Mesendoderm (in vitro differentiated cells): ENCODE results near the gene TIMP4.

Experiments
- DNase-seq: peaks from one replicate; pipeline ENCODE4 v3.0.0; 2013
- H2AK5ac ChIP-seq: 2 replicates; pipeline ENCODE4 v1.6.1; 2013; ENCODE audit warnings: low read length, inconsistent platforms
- H2BK120ac ChIP-seq: 2 replicates; pipeline ENCODE4 v1.6.1; 2013; ENCODE audit warnings: low read depth, mild to moderate bottlenecking, low read length, moderate library complexity, mixed read lengths
- H2BK15ac ChIP-seq: replicated peaks from 2 replicates; pipeline ENCODE4 v1.6.1; 2013; ENCODE audit warnings: low read depth, mild to moderate bottlenecking, moderate library complexity
- H2BK5ac ChIP-seq: 2 replicates; pipeline ENCODE4 v1.6.1; 2013; ENCODE audit warnings: low read length, inconsistent platforms
- H3K18ac ChIP-seq: 2 replicates; pipeline ENCODE4 v1.6.1; 2013; ENCODE audit warnings: mild to moderate bottlenecking, low read length, mixed read lengths
- H3K23ac ChIP-seq: one replicate; pipeline ENCODE4 v1.6.1; 2013; ENCODE audit warnings: low read length
- H3K27ac ChIP-seq: 2 replicates; pipeline ENCODE4 v1.5.1; 2013; ENCODE audit warnings: low read depth, mild to moderate bottlenecking, inconsistent platforms, low read length, moderate library complexity
- H3K27me3 ChIP-seq: 2 replicates; pipeline ENCODE4 v1.6.1; 2013; ENCODE audit warnings: low read length, control low read depth, mild to moderate bottlenecking, inconsistent platforms; ENCODE audit not compliant: insufficient read depth, poor library complexity
- H3K36me3 ChIP-seq: 2 replicates; pipeline ENCODE4 v1.6.1; 2013; ENCODE audit warnings: low read length, inconsistent platforms; ENCODE audit not compliant: control insufficient read depth, insufficient read depth
- H3K4ac ChIP-seq: one replicate; pipeline ENCODE4 v1.6.1; 2013; ENCODE audit warnings: low read depth, mild to moderate bottlenecking, low read length, moderate library complexity
- H3K4me1 ChIP-seq: 2 replicates; pipeline ENCODE4 v1.6.1; 2013; ENCODE audit warnings: low read depth, low read length, inconsistent platforms; ENCODE audit not compliant: control insufficient read depth
- H3K4me2 ChIP-seq: 2 replicates; pipeline ENCODE4 v1.6.1; 2013; ENCODE audit warnings: low read length
- H3K4me3 ChIP-seq: 2 replicates; pipeline ENCODE4 v1.5.1; 2013; ENCODE audit warnings: mild to moderate bottlenecking, low read length
- H3K56ac ChIP-seq: one replicate; pipeline ENCODE4 v1.6.1; 2013; ENCODE audit warnings: low read length
- H3K79me1 ChIP-seq: 2 replicates; pipeline ENCODE4 v1.6.1; 2013; ENCODE audit warnings: low read length, inconsistent platforms
- H3K79me2 ChIP-seq: 2 replicates; pipeline ENCODE4 v1.6.1; 2013; ENCODE audit warnings: mild to moderate bottlenecking, low read length; ENCODE audit not compliant: control insufficient read depth, insufficient read depth
- H3K9ac ChIP-seq: 2 replicates; pipeline ENCODE4 v1.6.1; 2013; ENCODE audit warnings: low read length, inconsistent platforms
- H4K5ac ChIP-seq: one replicate; pipeline ENCODE4 v1.6.1; 2013; ENCODE audit warnings: low read length
- H4K8ac ChIP-seq: one replicate; pipeline ENCODE4 v1.6.1; 2013; ENCODE audit warnings: low read depth, mild to moderate bottlenecking, control low read depth, low read length, moderate library complexity
- WGBS: extraction: QIAGEN DNeasy Blood & Tissue Kit; methylation state at CpG from one replicate; pipeline ENCODE4 v1.1.7; 2013; ENCODE audit warnings: low lambda C conversion rate, missing lambda C conversion rate; ENCODE audit not compliant: insufficient coverage; ENCODE audit errors: extremely low coverage; 5-methylcytosine and 5-hydroxymethylcytosine counted together

The TIMP4 gene

GRCh38 chr3:12121466-12121865 is 37.2 kb downstream of the TIMP4 start:
- H3K36me3 ChIP-seq: no peaks in the 10 kb centered on the region
- no peaks in the 10 kb centered on the region for H3K79me2 ChIP-seq
- H2BK15ac ChIP-seq: no peak overlapping the region
- no peak overlapping the region for H4K8ac ChIP-seq
- no peak for DNase-seq
- H4K5ac ChIP-seq: no peak overlapping the region
- no peak overlapping the region for H3K18ac ChIP-seq
- H3K23ac ChIP-seq: no peak overlapping the region
- H3K4me3 ChIP-seq: no peak overlapping the region
- H2AK5ac ChIP-seq: no peak overlapping the region
- H3K27me3 ChIP-seq: no peaks in the 10 kb centered on the region
- H3K4me1 ChIP-seq: no peaks in the 10 kb centered on the region
- H3K27ac ChIP-seq: no peak overlapping the region
- H3K4ac ChIP-seq: no peak overlapping the region
- no peaks in the 10 kb centered on the region for H3K79me1 ChIP-seq
- no peak overlapping the region for H2BK5ac ChIP-seq
- no peak overlapping the region for H2BK120ac ChIP-seq
- H3K56ac ChIP-seq: no peak overlapping the region
- H3K4me2 ChIP-seq: no peak overlapping the region
- no peak overlapping the region for H3K9ac ChIP-seq

GRCh38 chr3:12120374-12121140 is 38.2 kb downstream of the TIMP4 start:
- Histone ChIP-seq H3K4me2 (no peak overlapping the region), H3K9ac (no peak overlapping the region), H3K27me3 (no peaks in the 10 kb centered on the region), H3K4me3 (no peak overlapping the region), H3K36me3 (no peaks in the 10 kb centered on the region), H4K8ac (no peak overlapping the region), H2AK5ac (no peak overlapping the region), H3K4ac (no peak overlapping the region), H3K18ac (no peak overlapping the region), H3K79me2 (no peaks in the 10 kb centered on the region), H3K79me1 (no peaks in the 10 kb centered on the region), H2BK120ac (no peak overlapping the region), H4K5ac (no peak overlapping the region), H3K4me1 (no peaks in the 10 kb centered on the region), H3K23ac (peak overlapping the region; percentile 25), H3K56ac (no peak overlapping the region), H3K27ac (no peak overlapping the region), H2BK15ac (no peak overlapping the region), H2BK5ac (no peak overlapping the region)
- WGBS: no CpG with 5 or more reads among the region's 5 CpGs
- DNase-seq: no peak

- Histone ChIP-seq H3K56ac (no peak overlapping the region), H3K4me1 (no peaks in the 10 kb centered on the region), H3K9ac (no peak overlapping the region), H3K4me2 (no peak overlapping the region), H3K36me3 (no peaks in the 10 kb centered on the region), H2BK120ac (no peak overlapping the region), H3K79me2 (no peaks in the 10 kb centered on the region), H3K18ac (no peak overlapping the region), H3K23ac (no peak overlapping the region), H3K79me1 (no peaks in the 10 kb centered on the region), H3K27ac (no peak overlapping the region), H2AK5ac (no peak overlapping the region), H4K5ac (no peak overlapping the region), H2BK5ac (no peak overlapping the region), H3K4ac (no peak overlapping the region), H3K4me3 (no peak overlapping the region), H2BK15ac (no peak overlapping the region), H4K8ac (no peak overlapping the region), H3K27me3 (no peaks in the 10 kb centered on the region)
- no peak for DNase-seq
Observed at GRCh38 chr3:12117473-12117872, 41.2 kb downstream of the TIMP4 start.

GRCh38 chr3:12116870-12117269 is 41.8 kb downstream of the TIMP4 start:
- Histone ChIP-seq H3K4me1 (no peaks in the 10 kb centered on the region), H3K18ac (no peak overlapping the region), H4K8ac (no peak overlapping the region), H3K79me2 (no peaks in the 10 kb centered on the region), H3K27me3 (no peaks in the 10 kb centered on the region), H3K23ac (no peak overlapping the region), H3K36me3 (no peaks in the 10 kb centered on the region), H2BK15ac (no peak overlapping the region), H2BK120ac (no peak overlapping the region), H3K9ac (no peak overlapping the region), H3K56ac (no peak overlapping the region), H4K5ac (no peak overlapping the region), H2AK5ac (no peak overlapping the region), H3K4me2 (no peak overlapping the region), H3K27ac (no peak overlapping the region), H2BK5ac (no peak overlapping the region), H3K4ac (no peak overlapping the region), H3K79me1 (no peaks in the 10 kb centered on the region), H3K4me3 (no peak overlapping the region)
- no CpG with 5 or more reads among the region's 4 CpGs for WGBS
- no peak for DNase-seq

GRCh38 chr3:12115849-12116248 is 42.9 kb downstream of the TIMP4 start:
- no peaks in the 10 kb centered on the region for H3K79me1 ChIP-seq
- no CpG with 5 or more reads among the region's 3 CpGs for WGBS

GRCh38 chr3:12115104-12115503 is 43.6 kb downstream of the TIMP4 start:
- no peak overlapping the region for H3K9ac ChIP-seq
- DNase-seq: no peak
- H4K5ac ChIP-seq: no peak overlapping the region
- H3K27ac ChIP-seq: no peak overlapping the region
- H2BK120ac ChIP-seq: no peak overlapping the region
- no CpG with 5 or more reads among the region's 3 CpGs for WGBS
- no peaks in the 10 kb centered on the region for H3K79me2 ChIP-seq
- H3K36me3 ChIP-seq: no peaks in the 10 kb centered on the region
- no peak overlapping the region for H2BK15ac ChIP-seq
- H4K8ac ChIP-seq: no peak overlapping the region
- H3K18ac ChIP-seq: no peak overlapping the region
- no peaks in the 10 kb centered on the region for H3K4me1 ChIP-seq
- H3K23ac ChIP-seq: no peak overlapping the region
- no peaks in the 10 kb centered on the region for H3K79me1 ChIP-seq
- H3K4me3 ChIP-seq: no peak overlapping the region
- H3K4ac ChIP-seq: no peak overlapping the region
- no peak overlapping the region for H2BK5ac ChIP-seq
- no peak overlapping the region for H2AK5ac ChIP-seq
- no peak overlapping the region for H3K4me2 ChIP-seq
- H3K27me3 ChIP-seq: no peaks in the 10 kb centered on the region
- H3K56ac ChIP-seq: no peak overlapping the region

More at GRCh38 chr3:12115849-12116248, 42.9 kb downstream of the TIMP4 start:
- Histone ChIP-seq H2BK120ac (no peak overlapping the region), H3K79me2 (no peaks in the 10 kb centered on the region), H3K36me3 (no peaks in the 10 kb centered on the region), H3K23ac (no peak overlapping the region), H3K4me1 (no peaks in the 10 kb centered on the region), H2BK15ac (no peak overlapping the region), H4K5ac (no peak overlapping the region), H2BK5ac (no peak overlapping the region), H3K27me3 (no peaks in the 10 kb centered on the region), H3K27ac (no peak overlapping the region), H3K4ac (no peak overlapping the region), H4K8ac (no peak overlapping the region), H3K4me2 (no peak overlapping the region), H2AK5ac (no peak overlapping the region), H3K56ac (no peak overlapping the region), H3K18ac (no peak overlapping the region), H3K4me3 (no peak overlapping the region), H3K9ac (no peak overlapping the region)
- no peak for DNase-seq
